Stimulated activated naive CD8-positive, alpha-beta T cell treated with anti-CD3 and anti-CD28 coated beads, Interleukin-15, amount 100 ng/mL, for 72 hours (primary cell): ENCODE data around the gene PSMB11.

Source experiments
- ATAC-seq: fragments of 150-1000 bp; cut with Tn5 transposase; 2 replicates; pipeline ENCODE4 v1.10.0; 2021; ENCODE audit warnings: mild to moderate bottlenecking, moderate library complexity
- DNase-seq, 2 donors: peaks; one replicate each; pipeline ENCODE4 v3.0.0; 2021 to 2022
- H3K27ac Mint-ChIP-seq, 2 donors: one replicate each; pipeline ENCODE4 v1.8.0; 2022; ENCODE audit warnings: mild to moderate bottlenecking in 2 of 2, mixed read lengths in 2 of 2, moderate library complexity in 2 of 2
- H3K27me3 Mint-ChIP-seq: one replicate; pipeline ENCODE4 v1.8.0; 2022; ENCODE audit warnings: mixed read lengths
- H3K4me1 Mint-ChIP-seq: one replicate; pipeline ENCODE4 v1.8.0; 2022; ENCODE audit warnings: mild to moderate bottlenecking, mixed read lengths
- H3K4me3 Mint-ChIP-seq, 2 donors: one replicate each; pipeline ENCODE4 v1.8.0; 2022; ENCODE audit warnings: mild to moderate bottlenecking in 2 of 2, mixed read lengths in 2 of 2, moderate library complexity in 1 of 2
- H3K9me3 Mint-ChIP-seq, 2 donors: one replicate each; pipeline ENCODE4 v1.8.0; 2022; ENCODE audit warnings: mixed read lengths in 2 of 2

PSMB11 gene

DNA sequence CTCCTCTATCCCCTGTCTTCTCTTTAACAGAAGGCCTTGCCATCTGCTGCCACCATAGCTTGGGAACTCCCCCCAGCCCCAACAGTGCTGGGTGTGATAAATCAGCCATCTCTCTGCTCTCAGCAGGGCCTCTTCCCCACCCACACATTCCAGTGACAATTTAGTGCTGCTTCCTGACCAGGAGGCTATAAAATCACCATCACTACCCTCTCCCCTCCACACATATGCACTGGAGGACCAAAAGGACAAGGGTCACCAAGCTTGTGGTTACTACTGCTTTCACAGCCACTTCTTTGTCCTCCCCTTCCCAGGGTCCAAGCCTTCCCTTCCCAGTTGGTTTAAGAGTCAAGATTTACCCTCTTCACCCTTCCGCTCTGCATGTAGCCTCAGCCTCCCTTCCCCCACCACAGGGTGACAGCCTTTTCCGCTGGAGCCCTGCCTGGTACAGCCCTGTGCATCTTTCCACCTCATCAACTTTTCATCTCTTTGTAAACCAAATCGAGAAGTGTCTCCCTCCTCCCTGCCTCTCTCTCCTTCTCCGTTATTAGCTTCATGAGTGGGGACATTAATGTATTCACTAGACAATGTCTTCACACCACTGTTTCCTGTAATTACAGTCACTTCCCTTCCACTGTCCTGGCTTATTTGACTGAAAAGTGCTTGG, 16.7 kb upstream of the PSMB11 start:
- peak overlapping the region; percentile 51 to 53 for H3K27ac Mint-ChIP-seq
- peaks cover 69% of the 10 kb centered on the region for H3K4me1 Mint-ChIP-seq
- H3K4me3 Mint-ChIP-seq, result peak overlapping the region; percentile 10 to 63
- no peaks in the 10 kb centered on the region for H3K27me3 Mint-ChIP-seq
- DNase-seq (no peak), ATAC-seq (peak; percentile 61)
- H3K9me3 Mint-ChIP-seq, result no peaks in the 10 kb centered on the region

DNA sequence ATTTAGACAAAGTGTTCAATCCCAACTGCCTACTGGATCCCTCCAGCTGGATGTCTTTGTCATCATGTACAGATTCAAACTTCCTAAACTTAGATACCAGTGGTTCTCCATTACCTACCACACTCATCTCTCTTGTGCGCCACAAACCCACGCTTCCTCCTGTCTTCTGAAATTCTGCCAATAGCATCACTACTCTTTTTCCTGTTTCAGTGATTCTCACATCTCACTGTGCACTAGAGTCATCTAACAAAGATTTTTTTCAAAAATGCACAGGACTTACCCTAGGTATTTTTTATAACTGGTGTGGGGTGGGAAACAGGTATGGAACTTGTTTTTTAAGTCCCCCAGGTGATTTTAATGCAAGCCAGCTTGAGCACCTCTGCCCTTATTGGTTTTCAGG, 13.2 kb upstream of the PSMB11 start:
- Mint-ChIP-seq H3K4me3 (peak overlapping the region; percentile 22 to 53), H3K9me3 (no peaks in the 10 kb centered on the region), H3K4me1 (peaks cover 71% of the 10 kb centered on the region), H3K27me3 (no peaks in the 10 kb centered on the region), H3K27ac (no peak overlapping the region)
- peak; percentile 71 for ATAC-seq
- no peak for DNase-seq

DNA sequence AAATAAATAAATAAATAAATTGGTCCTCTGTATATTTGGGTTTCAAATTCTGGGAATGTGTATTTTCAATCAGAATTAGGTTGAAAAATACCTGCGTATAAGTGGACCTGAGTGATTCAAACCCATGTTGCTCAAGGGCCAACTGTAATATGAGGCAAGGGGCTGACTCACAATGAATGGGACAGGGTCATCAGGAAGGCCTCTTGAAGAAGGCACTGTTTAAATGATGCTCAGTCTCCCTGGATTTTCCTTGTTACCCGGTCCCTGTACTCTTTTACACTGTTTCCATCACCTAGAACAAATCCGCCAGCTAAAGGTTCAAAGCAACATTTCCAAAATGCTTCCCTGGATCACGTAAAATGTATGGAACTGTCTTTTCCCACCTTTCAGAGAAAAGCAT, 11.1 kb upstream of the PSMB11 start:
- Mint-ChIP-seq H3K27me3 (no peaks in the 10 kb centered on the region), H3K4me3 (no peak overlapping the region), H3K27ac (peak overlapping the region in 1 of 2 donors; percentile 63), H3K9me3 (no peaks in the 10 kb centered on the region), H3K4me1 (peaks cover 60% of the 10 kb centered on the region)
- DNase-seq, result no peak
- ATAC-seq, result no peak

DNA sequence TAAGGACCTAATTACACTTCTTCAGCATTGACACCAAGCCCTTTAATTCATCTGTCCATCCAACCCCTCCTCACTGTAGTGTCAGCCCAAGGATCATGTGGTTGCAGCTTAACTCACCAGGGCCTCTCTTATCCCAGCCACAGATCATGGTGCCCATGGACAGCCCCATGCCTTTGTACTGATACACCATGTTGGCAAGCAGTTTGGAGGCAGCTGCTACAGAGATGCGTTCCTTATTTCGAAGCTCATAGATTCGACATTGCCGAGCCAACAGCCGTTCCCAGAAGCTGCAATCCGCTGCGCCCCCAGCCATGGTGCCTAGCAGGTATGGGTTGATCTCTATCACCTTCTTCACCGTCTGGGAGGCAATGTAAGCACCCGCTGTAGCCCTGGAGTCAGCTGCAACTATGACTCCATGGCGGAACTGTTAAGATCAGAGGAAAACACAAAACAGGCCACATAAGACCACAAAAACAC, 8.7 kb upstream of the PSMB11 start:
- Mint-ChIP-seq H3K27me3 (no peaks in the 10 kb centered on the region), H3K4me1 (peaks cover 49% of the 10 kb centered on the region), H3K27ac (peak overlapping the region; percentile 59 to 97), H3K4me3 (peak overlapping the region; percentile 86 to 98), H3K9me3 (no peaks in the 10 kb centered on the region)
- no peak for ATAC-seq
- no peak for DNase-seq

DNA sequence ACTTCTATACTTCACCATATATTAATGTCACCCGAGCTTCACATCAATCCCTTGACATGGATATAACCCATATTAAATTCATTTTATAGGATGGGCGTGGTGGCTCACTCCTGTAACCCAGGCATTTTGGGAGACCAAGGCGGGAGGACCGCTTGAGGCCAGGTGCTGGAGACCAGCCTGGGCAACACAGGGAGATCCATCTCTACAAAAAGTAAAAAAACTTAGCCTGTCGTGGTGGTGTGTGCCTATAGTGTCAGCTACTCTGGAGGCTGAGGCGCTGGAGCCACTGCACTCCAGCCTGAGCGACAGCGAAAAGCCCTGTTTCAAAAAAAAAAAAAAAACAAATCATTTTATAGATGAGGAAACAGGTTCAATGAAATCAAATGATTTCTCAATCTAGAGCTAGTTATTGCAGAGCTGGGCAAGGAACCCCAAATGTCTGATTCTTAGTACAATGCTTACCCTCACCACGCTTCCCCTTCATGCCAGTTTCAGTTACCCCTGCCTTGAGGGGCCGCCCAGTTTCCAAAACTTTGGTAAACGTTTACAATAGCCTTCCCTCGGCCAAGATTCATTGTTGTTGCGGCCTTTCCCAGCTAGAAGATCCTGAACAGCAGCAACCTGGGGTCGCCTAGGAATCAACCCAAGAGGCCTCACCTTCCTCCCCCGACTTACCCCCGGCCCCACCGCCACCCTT, 8.1 kb upstream of the PSMB11 start:
- ATAC-seq (no peak), DNase-seq (no peak)
- Mint-ChIP-seq H3K9me3 (no peaks in the 10 kb centered on the region), H3K4me3 (peak overlapping the region; percentile 86 to 98), H3K27ac (peak overlapping the region; percentile 97 to 99), H3K4me1 (peaks cover 43% of the 10 kb centered on the region), H3K27me3 (no peaks in the 10 kb centered on the region)

DNA sequence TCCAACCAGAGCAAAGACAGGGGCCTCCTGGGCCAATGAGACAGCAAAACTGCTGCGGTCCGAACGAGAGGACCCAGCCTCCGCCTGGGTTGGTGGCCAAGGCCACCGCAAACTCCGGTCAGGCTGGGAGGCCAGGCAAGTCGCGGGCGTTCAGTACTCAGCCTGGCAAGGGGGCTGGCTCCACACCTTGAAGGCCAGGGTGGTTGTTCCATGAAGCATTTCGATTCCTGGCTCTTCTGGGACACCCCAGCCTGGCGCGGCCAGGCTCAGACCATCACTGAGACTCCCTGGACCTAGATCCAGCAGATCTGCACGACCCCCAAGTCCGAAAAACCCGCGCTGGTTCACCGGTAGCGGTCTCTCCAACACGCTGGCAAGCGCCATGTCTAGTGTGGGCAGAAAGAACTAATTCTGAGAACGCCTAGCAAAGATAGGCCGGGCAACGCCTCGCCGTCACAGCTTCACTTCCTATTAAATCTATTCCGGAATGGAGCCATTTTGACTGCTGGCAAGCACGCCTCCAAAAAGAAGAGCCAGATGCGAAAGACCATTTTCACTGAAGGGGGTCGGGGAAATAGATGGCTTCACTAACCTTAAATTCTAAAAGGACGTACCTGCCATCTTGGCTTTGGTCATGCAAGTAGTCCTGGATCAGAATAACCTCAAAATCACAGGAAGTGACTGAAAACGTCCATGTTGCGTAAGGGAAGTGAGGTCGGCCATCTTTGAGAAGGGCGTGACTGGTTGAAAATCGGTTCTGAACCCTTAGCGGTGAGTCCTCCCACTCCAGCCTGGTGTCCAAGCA, 7.3 kb upstream of the PSMB11 start, which contains the start of gene PSMB5:
Gene PSMB5 (minus strand): TSS at position 403 of the 805 bp plus-strand sequence. CDS start 19 bp downstream, at position 384.
- H3K27me3 Mint-ChIP-seq, result no peaks in the 10 kb centered on the region
- DNase-seq (peak; percentile 86 to 93), ATAC-seq (peak; percentile 97)
- no peaks in the 10 kb centered on the region for H3K9me3 Mint-ChIP-seq
- H3K27ac Mint-ChIP-seq, result peak within 1 kb of the TSS; percentile 97 to 99
- H3K4me3 Mint-ChIP-seq, result peak within 1 kb of the TSS; percentile 86 to 98
- H3K4me1 Mint-ChIP-seq, result peaks cover 36% of the 10 kb centered on the region

DNA sequence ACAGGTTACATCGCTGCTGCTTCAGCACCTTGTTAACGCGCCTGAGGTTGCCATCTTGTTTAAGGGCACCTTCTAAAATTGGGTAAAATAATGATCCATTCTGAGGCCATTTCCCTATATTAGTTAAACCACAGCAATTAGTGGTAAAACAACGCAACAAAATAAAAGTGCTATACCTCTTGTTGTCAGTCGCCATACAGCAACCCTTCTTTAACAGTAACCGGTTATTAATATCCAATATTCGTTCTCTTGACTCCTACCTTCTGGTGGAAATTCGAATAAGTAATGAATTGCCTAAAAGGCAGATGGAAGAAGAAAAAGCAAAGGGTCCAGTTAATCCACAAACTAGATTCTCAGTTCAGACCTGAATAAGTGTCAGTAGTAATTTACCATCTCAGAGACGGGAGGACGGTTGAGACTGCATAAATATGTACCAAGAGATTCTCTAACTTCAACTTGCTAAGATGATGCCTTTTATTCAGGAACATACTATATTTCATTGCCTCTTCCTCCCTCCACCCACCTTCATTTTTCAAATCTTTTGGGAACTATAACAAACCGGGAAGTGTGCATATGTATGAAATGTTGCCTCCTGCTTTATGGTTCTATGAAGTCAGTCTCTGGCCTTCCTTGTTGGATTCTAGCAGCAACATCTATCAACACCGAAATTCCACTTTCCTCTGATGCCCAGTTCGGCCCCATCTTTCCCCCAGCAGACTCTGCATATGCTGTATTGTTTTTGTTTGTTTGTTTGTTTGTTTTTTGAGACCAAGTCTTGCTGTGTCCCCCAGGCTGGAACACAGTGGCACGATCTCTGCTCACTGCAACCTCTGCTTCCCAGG, 6.5 kb upstream of the PSMB11 start:
- Mint-ChIP-seq H3K4me3 (peak overlapping the region; percentile 86 to 98), H3K27me3 (no peaks in the 10 kb centered on the region), H3K9me3 (no peaks in the 10 kb centered on the region), H3K4me1 (peaks cover 36% of the 10 kb centered on the region), H3K27ac (peak overlapping the region; percentile 97 to 99)
- ATAC-seq, result no peak
- DNase-seq, result no peak

DNA sequence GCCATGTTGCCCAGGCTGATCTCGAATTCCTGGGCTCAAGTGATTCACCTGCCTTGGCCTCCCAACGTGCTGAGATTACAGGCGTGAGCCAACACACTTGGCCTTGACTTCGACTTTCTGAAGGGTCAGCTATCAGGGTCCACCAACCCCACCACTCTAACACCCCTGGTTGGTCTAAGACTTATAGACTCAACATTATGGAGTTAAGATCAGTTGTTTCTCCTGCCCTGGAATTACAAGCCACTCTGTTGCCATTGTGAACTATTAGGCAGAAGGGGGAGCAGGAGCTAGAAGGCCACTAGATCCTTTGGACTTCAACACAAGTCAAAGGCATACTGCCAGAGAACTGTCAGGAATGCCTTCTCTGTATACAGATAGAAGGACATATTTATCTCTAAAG, 1.9 kb upstream of the PSMB11 start:
- Mint-ChIP-seq H3K9me3 (no peaks in the 10 kb centered on the region), H3K4me3 (no peak overlapping the region), H3K4me1 (peaks cover 9% of the 10 kb centered on the region), H3K27ac (no peak overlapping the region), H3K27me3 (no peaks in the 10 kb centered on the region)
- DNase-seq (no peak), ATAC-seq (no peak)

DNA sequence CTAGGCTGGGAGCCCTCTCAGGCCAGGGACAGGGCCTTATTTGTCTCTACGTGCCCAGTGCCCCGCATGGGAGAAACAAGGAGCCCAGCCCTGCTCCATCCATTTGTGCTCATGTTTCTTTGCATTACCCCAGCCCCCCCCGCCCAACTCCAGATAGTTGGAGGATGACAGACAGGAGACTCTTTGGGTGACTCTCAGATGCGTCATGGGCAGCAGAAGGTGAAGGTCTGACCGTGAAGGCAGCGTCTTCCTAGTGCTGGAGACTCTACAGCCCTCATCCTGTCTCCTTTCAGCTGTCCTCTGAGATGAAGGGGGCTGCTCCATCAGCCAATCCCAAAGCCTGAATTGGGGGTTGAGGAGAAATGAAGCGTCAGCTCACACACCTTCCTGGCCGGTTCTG, 283 bp upstream of the PSMB11 start:
- Mint-ChIP-seq H3K4me3 (no peak overlapping the region), H3K27me3 (no peaks in the 10 kb centered on the region), H3K4me1 (no peaks in the 10 kb centered on the region), H3K9me3 (no peaks in the 10 kb centered on the region), H3K27ac (no peak overlapping the region)
- ATAC-seq, result no peak
- DNase-seq, result no peak

DNA sequence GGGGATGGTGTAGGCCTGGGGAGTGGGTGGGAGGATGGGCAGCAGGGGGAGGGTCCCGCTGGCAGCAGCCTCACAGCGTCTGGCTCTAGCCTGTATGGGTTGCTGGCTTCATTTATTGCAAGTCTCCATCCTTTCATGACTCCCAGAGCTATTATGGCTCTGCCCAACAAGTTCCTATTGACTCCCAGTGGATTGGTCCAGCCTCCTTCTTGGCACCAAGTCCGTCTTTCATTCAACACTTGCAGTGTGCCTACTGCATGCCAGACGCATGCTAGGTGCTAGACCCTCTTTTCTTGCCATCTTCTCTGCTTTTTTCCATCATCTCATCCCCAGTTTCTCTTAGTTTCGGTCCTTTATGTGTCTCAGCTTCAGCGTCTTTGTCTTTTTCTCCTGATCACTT, 1.1 kb downstream of the PSMB11 start:
- no peak for ATAC-seq
- no peaks in the 10 kb centered on the region for H3K4me1 Mint-ChIP-seq
- DNase-seq, result no peak
- H3K9me3 Mint-ChIP-seq, result no peaks in the 10 kb centered on the region
- no peak overlapping the region for H3K27ac Mint-ChIP-seq
- no peak overlapping the region for H3K4me3 Mint-ChIP-seq
- H3K27me3 Mint-ChIP-seq, result no peaks in the 10 kb centered on the region

DNA sequence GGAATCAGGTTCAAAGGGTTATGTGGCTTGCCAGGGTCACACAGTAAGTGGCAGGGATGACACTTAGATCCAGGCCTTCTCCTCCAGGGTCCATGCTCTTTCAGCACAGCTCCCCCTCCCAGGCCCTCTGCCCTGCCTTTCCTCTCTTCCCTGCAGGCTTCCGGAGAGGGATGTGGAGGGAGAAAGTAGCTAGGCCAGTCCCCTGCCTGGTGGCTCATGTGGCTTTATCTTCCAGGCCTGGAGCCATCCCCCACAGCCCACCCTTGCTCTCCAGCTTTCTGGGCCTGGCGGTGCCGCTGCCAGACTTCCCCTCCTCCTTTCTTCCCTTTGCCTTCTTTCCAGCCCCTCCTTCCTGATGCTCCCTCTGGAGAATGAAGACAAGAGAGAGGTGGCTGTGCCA, 1.7 kb downstream of the PSMB11 start:
- Mint-ChIP-seq H3K4me1 (no peaks in the 10 kb centered on the region), H3K27ac (peak overlapping the region in 1 of 2 donors; percentile 51), H3K27me3 (no peaks in the 10 kb centered on the region), H3K9me3 (no peaks in the 10 kb centered on the region), H3K4me3 (no peak overlapping the region)
- DNase-seq (no peak), ATAC-seq (no peak)

DNA sequence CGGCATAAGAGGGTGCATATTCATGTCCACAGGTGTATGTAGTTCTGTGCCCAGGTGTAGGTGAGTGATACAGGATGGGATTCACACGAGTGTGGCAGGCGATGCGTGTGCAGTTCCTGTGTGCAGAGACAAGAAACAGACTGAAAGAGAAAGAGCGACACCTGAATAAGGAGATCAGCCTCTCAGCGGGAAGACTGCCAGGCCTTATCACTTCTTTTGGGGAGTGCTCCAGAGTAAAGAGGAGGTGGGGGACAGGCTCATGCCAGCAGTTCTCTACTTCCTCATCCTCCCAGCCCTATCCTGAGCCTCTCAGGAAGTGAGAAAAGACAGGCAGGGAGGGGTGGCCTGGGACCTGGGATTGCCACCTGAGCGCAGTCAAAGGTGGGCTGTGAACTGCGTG, 2.8 kb downstream of the PSMB11 start:
- ATAC-seq (no peak), DNase-seq (no peak)
- Mint-ChIP-seq H3K4me1 (no peaks in the 10 kb centered on the region), H3K27me3 (no peaks in the 10 kb centered on the region), H3K4me3 (no peak overlapping the region), H3K9me3 (no peaks in the 10 kb centered on the region), H3K27ac (no peak overlapping the region)

DNA sequence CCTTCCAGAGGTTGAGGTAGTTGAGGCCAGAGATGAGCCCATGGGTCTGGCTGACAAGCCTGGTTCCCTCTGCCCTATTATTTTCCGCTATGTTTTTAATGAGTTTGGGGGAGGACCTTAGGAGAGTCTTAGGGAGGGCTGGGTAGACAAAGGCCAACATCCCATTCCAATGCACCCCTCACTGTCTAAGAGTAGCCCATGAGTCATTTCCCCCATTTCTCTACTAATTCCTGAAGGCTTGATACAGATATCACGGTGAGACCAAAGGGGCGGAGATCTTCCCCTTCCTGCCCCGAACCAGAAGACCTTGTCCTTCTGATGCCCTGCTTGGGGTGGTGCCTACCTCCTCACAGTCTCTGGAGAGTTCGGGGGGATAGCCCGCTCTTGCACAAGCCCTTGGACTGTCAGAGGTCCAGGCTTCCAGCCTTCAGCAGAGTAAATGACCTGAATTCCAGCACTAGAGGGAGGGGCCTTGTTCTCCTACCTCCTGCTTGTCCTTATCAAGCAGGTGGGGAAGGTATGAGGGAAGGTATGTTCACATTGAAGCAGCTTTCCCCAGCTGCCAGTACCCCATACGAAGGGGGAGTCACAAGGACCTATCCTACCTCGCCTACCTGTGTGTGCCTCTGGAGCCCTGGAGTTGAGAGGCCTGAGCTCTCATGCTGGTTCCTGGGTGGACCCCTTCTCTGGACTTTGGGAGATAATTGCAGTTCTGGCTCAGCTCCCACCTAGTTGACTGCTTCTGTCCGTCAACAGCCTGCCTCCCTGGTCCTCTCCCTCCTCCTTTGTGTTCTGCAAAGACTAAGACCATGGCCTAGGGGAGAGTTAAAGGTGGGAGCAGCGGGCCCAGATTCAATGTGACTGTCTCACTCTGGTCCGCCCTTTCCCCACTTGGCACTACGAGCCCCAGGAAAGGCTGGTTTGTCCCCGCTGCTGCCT, 3.7 kb downstream of the PSMB11 start:
- no peak for ATAC-seq
- Mint-ChIP-seq H3K4me3 (no peak overlapping the region), H3K9me3 (no peaks in the 10 kb centered on the region), H3K4me1 (no peaks in the 10 kb centered on the region), H3K27me3 (no peaks in the 10 kb centered on the region), H3K27ac (no peak overlapping the region)
- no peak for DNase-seq

DNA sequence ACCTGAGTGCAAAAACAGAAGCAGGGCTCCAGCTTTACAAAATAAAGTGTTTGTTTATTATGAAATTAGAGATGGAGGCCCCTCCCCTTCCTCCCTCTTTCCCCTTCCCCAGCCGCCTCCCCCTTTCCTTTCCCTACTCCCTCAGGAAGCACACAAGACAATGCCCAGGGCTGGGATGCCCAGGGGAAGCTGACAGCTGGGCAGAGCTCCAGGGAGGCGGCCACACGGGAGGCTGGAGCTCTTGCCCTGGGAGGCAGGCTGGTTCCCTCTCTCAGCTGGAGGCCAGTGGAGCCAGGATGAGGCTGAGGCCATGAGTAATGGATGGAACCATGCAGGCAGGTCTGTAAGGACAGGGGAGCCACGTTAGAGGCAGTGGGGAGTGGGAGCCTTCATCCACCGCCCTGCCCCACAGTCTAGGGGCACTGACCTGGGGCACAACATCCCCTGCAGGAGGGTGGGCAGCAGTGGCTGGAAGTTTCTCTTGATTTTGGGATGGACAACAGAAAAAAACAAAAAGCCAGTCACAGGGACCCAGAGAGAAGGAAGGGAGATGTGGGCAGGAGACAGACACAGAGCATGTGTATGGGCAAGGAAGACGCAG, 5.1 kb downstream of the PSMB11 start:
- Mint-ChIP-seq H3K27ac (no peak overlapping the region), H3K27me3 (no peaks in the 10 kb centered on the region), H3K9me3 (no peaks in the 10 kb centered on the region), H3K4me3 (no peak overlapping the region), H3K4me1 (no peaks in the 10 kb centered on the region)
- DNase-seq (no peak), ATAC-seq (no peak)
